Panc1 (cell line): ENCODE data around the gene STK39. TPM values are rescaled to one million over a fixed set of nuclear protein-coding genes. Genes with fewer than 3 reads are reported as not detected.

Experiments used
- ATAC-seq: fragments of 200-7000 bp; cut with Tn5 transposase; 2 replicates; pipeline ENCODE4 v1.9.1; 2020; ENCODE audit warnings: mild to moderate bottlenecking, moderate library complexity
- BruUV-seq: library from RNA; stranded (reverse); fragments of 400-500 nt; replicated peaks from 2 replicates; lab custom pipeline; 2021; lab: Mats Ljungman, UMichigan
- CTCF ChIA-PET: fragments of 300-600 bp; sonication (Branson Sonifier 250); formaldehyde crosslinking; loops from one replicate; lab custom pipeline; 2022; ENCODE audit warnings: antibody characterized with exemption; lab: Charles Lee
- POLR2A ChIA-PET: fragments of 300-600 bp; sonication (Branson Sonifier 250); formaldehyde crosslinking; loops from one replicate; lab custom pipeline; 2022; ENCODE audit warnings: antibody characterized with exemption; lab: Charles Lee
- DNase-seq: peaks from one replicate; pipeline ENCODE4 v3.0.0-alpha.2; 2010; ENCODE audit warnings: low read depth, low spot score
- H3K27ac ChIP-seq: 2 replicates; pipeline ENCODE4 v1.5.1; 2011; ENCODE audit warnings: mild to moderate bottlenecking, low read length, inconsistent platforms
- H3K27me3 ChIP-seq: fragments of 200-500 bp; sonication (Bioruptor generic); 2 replicates; pipeline ENCODE4 v1.6.0; 2014; ENCODE audit warnings: low read length, inconsistent platforms; ENCODE audit not compliant: control insufficient read depth, insufficient read depth
- H3K36me3 ChIP-seq: fragments of 200-500 bp; sonication (Bioruptor generic); 2 replicates; pipeline ENCODE4 v1.5.1; 2014; ENCODE audit warnings: inconsistent platforms, mild to moderate bottlenecking, low read length, moderate library complexity; ENCODE audit not compliant: control insufficient read depth, insufficient read depth
- H3K4me1 ChIP-seq: 2 replicates; pipeline ENCODE4 v1.5.1; 2011; ENCODE audit warnings: inconsistent platforms, mild to moderate bottlenecking, low read length, moderate library complexity; ENCODE audit not compliant: control insufficient read depth, insufficient read depth
- H3K4me3 ChIP-seq, 2 experiments: 2 replicates each; pipeline ENCODE4 v1.5.1; 2011 to 2012; ENCODE audit warnings: low read depth in 2 of 2, low read length in 2 of 2, mild to moderate bottlenecking in 2 of 2, inconsistent platforms in 1 of 2, moderate library complexity in 1 of 2
- H3K9me3 ChIP-seq: fragments of 200-500 bp; sonication (Bioruptor generic); 2 replicates; pipeline ENCODE4 v1.5.1; 2014; ENCODE audit warnings: low read depth, mild to moderate bottlenecking, inconsistent platforms, low read length, moderate library complexity; ENCODE audit not compliant: control insufficient read depth, insufficient read depth
- POLR2AphosphoS5 ChIP-seq: IDR thresholded peaks from 2 replicates; pipeline ENCODE4 v1.6.1; 2012; ENCODE audit warnings: mild to moderate bottlenecking, low read depth, low read length, moderate library complexity
- REST ChIP-seq, 2 experiments: IDR thresholded peaks; 2 replicates each; pipeline ENCODE4 v1.6.1; 2011 to 2012; ENCODE audit warnings: low read depth in 2 of 2, control low read depth in 1 of 2, low read length in 1 of 2, mild to moderate bottlenecking in 1 of 2, moderate library complexity in 1 of 2; ENCODE audit not compliant: insufficient read depth in 1 of 2
- SIN3A ChIP-seq: IDR thresholded peaks from 2 replicates; pipeline ENCODE4 v1.6.1; 2012; ENCODE audit warnings: low read depth, mild to moderate bottlenecking, low read length, moderate library complexity, borderline replicate concordance; ENCODE audit not compliant: insufficient read depth
- TCF7L2 ChIP-seq: IDR thresholded peaks from 2 replicates; pipeline ENCODE4 v1.6.1; 2011; ENCODE audit warnings: mild to moderate bottlenecking, low read depth, low read length, inconsistent platforms
- in situ Hi-C: cut with HindIII; loops from 2 replicates; pipeline ENCODE4 v1.10.0; 2016; ENCODE audit warnings: low sequenced_read_pairs, low pct_unique_long_range_greater_than_20kb
- intact Hi-C: fragments of 100-400 bp; cut with micrococcal nuclease; formaldehyde crosslinking; loops from one replicate; pipeline ENCODE4 v1.10.0; 2022; ENCODE audit not compliant: unreplicated experiment
- total RNA-seq: library from RNA; stranded (reverse); gene quantifications from one replicate; pipeline ENCODE4 v1.2.1, GENCODE V29; 2021; ENCODE audit not compliant: unreplicated experiment
- TF ChIP-seq, protein P1 (sequence below): fragments of 450-650 bp; IDR thresholded peaks from 2 replicates; pipeline ENCODE4 v1.5.1; 2017; ENCODE audit warnings: mild to moderate bottlenecking

The STK39 gene
- total RNA-seq, 1 experiment from 2014 or later, result 14.0 TPM

DNA sequence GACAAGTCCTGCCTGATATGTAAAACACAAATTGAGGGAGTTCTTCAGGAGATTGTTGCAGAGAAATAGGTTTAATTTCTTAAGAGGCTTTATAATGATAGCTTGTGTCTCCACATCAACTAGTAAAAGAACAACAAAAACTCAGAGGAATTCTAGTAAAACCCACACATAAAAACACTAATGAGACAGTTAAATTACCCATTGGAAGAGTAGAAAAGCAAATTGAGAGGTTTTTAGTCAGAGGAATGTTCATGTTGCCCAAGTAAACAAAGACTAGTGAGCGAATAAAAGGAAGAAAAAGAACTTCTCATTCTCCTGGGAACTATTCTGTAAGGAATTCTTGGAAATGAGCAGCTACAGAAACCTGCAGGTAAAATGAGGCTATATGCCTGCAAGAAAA lies 330.6 kb downstream of the STK39 start:
- ChIA-PET CTCF (no interaction called here), POLR2A (no interaction called here)
- TF ChIP-seq TCF7L2 (no peak), REST (IDR thresholded peaks at IDR 0.05; ENCODE audit: insufficient read depth in 1 of 2, low read depth in 2 of 2, low read length in 1 of 2) (no peak), SIN3A (no peak), POLR2AphosphoS5 (no peak)
- TF ChIP-seq, protein P1, sequence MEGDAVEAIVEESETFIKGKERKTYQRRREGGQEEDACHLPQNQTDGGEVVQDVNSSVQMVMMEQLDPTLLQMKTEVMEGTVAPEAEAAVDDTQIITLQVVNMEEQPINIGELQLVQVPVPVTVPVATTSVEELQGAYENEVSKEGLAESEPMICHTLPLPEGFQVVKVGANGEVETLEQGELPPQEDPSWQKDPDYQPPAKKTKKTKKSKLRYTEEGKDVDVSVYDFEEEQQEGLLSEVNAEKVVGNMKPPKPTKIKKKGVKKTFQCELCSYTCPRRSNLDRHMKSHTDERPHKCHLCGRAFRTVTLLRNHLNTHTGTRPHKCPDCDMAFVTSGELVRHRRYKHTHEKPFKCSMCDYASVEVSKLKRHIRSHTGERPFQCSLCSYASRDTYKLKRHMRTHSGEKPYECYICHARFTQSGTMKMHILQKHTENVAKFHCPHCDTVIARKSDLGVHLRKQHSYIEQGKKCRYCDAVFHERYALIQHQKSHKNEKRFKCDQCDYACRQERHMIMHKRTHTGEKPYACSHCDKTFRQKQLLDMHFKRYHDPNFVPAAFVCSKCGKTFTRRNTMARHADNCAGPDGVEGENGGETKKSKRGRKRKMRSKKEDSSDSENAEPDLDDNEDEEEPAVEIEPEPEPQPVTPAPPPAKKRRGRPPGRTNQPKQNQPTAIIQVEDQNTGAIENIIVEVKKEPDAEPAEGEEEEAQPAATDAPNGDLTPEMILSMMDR, result no peak
- Histone ChIP-seq H3K4me1 (no peaks in the 10 kb centered on the region), H3K27me3 (peaks cover 2% of the 10 kb centered on the region; the same call in 1 of the 2 replicates), H3K27ac (no peak overlapping the region), H3K36me3 (no peaks in the 10 kb centered on the region), H3K4me3 (no peak overlapping the region), H3K9me3 (no peaks in the 10 kb centered on the region)
- in situ Hi-C loops, result no loop called here
- intact Hi-C loops, result no loop called here
- no TSS peak for BruUV-seq
- DNase-seq (no peak), ATAC-seq (no peak)

GRCh38 chr2:167914969-167915368 lies 332.4 kb downstream of the STK39 start:
- BruUV-seq, result no TSS peak
- ChIA-PET POLR2A (no interaction called here), CTCF (no interaction called here)
- peaks cover 2% of the 10 kb centered on the region; the same call in 1 of the 2 replicates for H3K27me3 ChIP-seq
- no peaks in the 10 kb centered on the region for H3K4me1 ChIP-seq
- TF ChIP-seq TCF7L2, result no peak
- TF ChIP-seq, protein P1, result no peak
- TF ChIP-seq REST (IDR thresholded peaks at IDR 0.05; ENCODE audit: insufficient read depth in 1 of 2, low read depth in 2 of 2, low read length in 1 of 2), result no peak
- TF ChIP-seq POLR2AphosphoS5, result no peak
- no peak for TF ChIP-seq SIN3A
- no peak overlapping the region for H3K27ac ChIP-seq
- no peak for ATAC-seq
- in situ Hi-C loops, result no loop called here
- H3K4me3 ChIP-seq, result no peak overlapping the region
- DNase-seq, result no peak
- H3K9me3 ChIP-seq, result no peaks in the 10 kb centered on the region
- H3K36me3 ChIP-seq, result no peaks in the 10 kb centered on the region
- intact Hi-C loops, result no loop called here
